GM18907 (cell line): Measurements from ENCODE around the gene GAB2.

Experiments
- ATAC-seq: cut with Tn5 transposase; IDR thresholded peaks from one replicate; pipeline ENCODE4 v1.9.1; 2021; ENCODE audit warnings: mild to moderate bottlenecking, moderate library complexity; ENCODE audit not compliant: unreplicated experiment

The GAB2 gene

DNA sequence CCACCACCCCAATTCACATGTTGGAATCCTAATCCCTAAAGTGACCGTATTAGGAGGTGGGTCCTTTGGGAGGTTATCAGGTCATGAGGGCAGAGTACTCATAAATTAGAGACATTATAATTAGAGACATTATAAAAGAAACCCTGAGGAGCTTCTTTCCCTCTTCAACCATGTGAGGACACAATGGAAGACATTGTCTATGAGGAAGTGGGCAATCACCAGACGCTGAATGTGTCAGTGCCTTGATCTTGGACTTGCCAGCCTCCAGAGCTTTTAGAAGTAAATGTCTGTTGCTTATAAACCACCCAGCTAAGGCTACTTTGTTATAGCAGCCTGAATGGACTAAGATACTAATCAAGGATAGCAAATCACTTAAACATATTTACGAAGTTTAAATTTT is 14.8 kb downstream of the GAB2 start:
- no peak for ATAC-seq

DNA sequence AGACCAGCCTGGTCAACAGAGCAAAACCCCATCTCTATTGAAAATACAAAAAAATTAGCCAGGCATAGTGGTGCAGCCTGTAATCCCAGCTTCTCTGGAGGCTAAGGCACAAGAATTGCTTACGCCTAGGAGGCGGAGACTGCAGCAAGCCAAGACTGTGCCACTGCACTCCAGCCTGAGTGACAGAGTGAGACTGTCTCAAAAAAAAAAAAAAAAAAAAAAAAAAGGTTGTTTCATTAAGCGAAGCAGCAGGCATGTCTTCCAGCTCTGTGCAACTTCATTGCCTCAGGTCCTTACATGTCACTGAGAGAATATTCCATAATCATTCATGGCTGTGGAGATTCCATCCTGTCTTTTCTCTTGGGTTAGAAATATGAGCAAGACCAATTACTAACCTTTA is 16.9 kb downstream of the GAB2 start:
- ATAC-seq = no peak

DNA sequence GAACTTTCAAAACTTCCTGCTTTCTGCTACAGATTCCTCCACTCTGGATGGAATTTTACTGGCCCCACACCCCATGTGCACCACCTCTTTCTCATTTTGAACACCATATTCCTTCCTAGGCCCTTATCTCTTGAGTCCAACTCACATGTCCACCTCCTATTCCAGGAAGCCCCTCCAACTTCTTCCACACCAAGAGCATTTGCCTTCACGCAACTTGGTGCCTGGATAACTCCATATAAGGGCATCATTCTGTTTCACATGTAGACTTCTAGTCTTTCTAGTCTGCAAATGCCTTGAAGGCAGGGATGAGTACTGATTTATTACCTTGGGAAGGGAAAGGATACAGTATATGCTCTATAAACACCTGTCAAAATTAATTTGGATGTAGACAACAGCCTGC is 17.5 kb downstream of the GAB2 start:
- ATAC-seq = no peak

DNA sequence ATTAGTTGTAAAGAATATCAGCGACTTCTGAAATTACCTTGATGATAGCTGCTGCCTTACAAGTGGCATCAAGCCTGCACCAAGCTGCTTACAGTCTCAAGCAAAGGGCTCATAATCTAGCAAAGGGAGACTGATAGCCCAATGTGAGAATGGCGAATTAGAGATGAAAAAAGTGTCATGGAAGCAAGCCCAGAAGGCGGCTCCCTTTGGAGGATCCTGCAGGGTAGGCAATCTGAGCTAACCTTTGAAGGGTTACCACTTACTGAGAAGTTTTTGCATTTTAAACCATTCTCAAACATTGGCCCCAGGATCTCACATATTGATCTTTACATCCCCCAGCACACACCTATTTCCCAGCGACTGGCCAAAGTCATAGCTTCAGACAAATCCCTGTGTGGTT is 18.5 kb downstream of the GAB2 start:
- no peak for ATAC-seq

DNA sequence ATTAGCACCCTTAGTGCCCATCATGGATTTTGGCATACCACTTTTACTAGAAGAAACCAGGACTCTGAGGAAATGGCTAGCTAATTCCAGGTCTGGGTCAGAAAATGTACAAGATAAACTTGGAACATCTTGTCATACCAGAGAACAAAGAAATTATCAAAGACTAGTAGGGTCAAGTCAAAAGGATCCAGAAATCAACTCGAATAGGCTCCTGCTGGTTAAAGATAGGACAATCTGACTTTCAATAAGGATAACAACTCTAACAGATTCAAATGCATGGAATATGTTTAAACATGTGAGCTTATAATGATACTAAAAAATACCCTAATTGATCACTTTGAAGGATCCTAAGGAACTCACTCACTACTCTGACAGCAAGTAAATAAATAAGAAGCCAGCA is 18.9 kb downstream of the GAB2 start:
- ATAC-seq = no peak

DNA sequence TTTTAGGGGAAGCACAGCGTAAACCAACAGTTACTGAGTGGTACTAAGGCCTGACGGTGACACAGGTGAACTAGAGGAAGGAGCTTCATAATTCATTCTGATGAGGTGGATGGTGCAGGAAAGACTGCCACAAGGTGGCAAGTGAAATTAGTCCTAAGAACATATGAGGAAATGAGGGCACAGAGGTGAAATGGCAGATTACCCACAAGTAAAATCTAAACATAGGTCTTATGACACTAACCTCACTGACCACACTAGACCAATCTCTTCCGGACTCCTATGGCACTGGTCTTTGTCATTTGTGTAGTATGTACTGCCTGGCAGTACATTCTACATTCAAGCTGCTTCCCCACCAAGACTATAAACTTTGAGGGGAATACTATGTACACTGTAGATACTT is 20.2 kb downstream of the GAB2 start:
- ATAC-seq = peak; percentile 98

DNA sequence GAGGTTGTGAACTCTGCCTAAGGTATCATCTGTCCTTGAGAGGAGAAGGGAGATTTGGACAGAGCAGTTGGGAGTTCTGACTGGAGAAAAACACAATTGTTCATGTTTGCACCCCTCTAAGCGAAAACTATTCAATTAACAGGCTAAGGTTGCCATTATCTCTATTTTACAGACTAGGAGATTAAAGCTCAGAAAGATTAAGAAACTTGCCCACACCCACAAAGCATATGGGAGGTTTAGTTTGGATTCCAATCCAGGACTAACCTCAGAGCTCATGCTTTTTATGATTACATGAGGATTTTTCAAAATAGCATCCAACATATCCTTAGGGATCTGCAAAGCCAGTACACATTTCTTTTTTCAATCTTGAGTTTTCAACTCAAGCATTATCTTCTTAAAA is 22.0 kb downstream of the GAB2 start:
- ATAC-seq = no peak

DNA sequence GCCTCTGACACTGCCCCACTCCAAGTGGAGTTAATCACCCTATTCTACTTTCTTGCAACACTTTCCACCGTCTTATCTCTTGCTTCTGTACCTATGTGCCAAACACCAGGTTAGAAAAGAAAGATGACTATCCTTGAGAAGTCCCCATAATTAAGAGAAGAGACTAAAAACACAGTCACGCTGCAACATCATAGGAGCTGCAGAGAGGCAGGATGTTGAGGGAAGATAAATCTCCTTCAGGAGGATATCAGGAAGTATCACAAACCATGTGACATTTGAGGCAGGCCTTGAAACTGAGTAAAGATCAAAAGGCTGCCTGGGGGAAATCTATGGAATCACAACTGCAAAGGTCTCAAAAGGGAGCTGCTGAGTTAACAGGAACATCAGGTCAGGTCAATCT is 24.8 kb downstream of the GAB2 start:
- no peak for ATAC-seq

DNA sequence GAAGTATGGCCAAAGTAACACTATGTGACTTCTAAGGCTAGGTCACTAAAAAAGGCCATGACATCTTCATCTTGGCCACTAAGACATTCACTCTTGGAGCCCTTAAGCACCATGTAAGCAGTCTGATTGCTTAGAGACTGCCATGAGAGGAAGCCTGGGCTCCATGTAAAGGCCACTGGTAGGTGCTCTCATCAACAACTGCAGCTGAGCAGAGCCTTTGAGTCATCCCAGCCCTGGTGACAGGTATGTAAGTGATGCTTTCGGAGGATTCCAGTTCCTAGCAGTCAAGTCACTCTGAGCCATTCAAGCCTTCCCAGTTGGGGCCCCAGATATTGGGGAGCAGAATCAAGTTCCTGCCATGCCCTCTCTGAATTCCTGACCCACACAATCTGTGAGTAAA is 26.2 kb downstream of the GAB2 start:
- no peak for ATAC-seq

DNA sequence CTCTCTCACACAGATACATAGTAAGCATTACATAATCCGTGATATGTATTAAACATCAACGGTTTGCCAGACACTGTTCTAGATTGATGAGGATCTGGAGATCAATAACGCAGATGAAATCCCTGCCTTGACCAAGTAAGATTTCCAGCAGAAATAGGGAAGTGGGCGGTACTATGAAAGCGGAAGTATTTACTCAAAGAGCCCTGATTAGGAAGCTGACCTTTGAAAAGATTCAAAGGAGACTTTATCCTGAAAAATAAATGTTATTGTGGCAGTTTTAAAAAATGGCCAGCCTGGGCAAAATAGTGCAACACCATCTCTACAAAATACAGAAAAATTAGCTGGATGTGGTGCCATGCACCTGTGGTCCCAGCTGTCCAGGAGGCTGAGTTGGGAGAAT is 26.8 kb downstream of the GAB2 start:
- ATAC-seq = no peak

DNA sequence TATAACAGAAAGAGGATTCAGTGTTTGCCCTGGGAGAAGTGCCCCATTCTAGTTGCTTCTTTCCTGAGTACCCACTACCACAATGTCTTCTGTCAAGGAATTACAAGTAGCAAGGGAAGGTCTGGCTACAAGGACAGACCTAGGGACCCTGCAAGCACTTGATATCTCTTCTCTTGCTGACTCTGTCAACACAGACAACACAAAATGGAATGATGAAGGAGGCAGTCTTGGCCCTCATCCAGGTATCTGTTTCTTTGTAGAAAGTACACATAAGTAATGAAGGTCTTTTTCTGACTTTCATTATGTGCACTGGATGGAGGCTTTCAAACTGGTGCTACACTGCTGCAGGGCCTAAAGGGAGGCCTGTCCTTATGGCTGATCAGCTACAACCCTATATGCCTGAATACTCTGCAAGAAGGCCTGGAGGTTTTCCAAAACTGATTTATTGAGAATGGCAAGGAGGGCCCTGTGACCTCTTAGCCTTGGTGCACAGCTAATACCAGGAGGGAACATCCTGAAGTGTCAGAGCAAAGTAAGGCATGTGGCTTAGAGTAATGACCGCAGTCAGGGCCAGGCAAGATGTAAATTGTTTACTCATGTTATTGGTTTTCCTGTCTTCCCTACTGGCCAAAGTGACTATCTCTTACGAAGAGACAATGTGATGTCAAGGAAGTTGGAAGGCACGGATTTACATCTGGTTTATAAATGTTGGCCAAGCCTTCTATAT is 31.2 kb downstream of the GAB2 start:
- ATAC-seq = no peak

DNA sequence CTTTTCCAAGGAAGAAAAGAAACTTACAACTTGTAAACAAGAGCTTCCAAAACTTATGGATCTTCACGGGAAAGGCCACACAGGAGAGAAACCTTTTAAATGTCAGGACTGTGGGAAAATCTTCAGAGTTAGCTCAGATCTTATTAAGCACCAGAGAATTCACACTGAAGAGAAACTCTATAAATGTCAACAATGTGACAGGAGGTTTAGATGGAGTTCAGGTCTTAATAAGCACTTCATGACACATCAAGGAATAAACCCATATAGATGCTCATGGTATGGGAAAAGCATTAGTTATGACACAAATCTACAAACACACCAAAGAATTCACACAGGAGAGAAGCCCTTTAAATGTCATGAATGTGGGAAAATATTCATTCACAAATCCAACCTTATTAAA is 32.4 kb downstream of the GAB2 start:
- ATAC-seq = no peak

DNA sequence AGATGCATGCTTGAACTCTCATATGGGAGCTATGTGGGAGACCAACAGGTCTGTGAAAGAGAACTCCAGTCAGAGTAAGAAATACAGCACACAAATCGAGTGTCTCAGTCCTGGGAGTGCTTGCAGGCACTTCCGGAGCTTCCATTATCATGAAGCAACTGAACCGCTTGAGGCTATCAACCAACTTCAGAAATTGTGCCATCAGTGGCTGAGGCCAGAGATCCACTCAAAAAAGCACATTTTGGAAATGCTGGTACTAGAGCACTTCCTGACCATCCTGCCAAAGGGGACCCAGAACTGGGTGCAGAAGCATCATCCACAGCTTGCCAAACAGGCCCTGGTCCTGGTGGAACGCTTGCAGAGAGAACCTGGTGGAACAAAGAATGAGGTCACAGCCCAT is 33.4 kb downstream of the GAB2 start:
- ATAC-seq = no peak

DNA sequence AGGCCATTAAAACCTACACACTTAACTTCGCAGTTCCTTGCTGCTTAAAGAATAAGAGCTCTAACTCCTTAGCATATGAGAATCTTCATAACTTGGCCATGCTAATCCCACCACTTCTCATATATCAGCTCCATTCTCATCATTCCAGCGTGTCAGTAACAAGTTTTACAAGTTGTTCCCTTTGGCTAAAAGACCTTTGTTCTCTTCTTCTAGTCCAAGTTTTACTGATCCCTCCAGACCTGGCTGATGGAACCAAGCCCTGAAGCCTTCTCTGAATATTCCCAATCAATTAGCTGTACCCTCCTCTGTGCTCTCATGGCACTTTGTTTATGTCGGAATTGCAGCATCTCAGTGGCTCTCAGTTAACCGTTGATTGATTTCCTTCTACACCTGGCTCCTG is 35.8 kb downstream of the GAB2 start:
- no peak for ATAC-seq

DNA sequence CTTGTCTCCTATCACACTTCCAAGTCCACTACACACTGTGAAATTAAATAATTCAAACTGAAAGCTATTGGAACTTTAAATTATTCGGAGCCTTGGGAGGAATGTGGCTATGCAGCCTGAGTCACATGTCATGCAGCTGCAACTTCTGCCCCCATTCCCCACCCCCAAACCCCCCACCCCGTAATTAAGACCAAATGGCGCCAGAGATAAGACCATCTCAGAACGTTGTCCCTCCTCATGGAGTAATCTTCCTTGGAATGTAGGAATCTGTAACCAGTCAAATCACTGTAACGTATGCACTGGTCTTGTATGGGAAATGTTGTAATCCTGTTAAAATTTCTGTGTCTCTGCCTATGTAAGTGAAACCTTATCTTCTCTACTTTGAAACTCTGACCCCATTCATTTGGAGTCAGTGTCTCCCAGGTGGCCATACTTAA is 37.0 kb downstream of the GAB2 start:
- ATAC-seq = no peak

DNA sequence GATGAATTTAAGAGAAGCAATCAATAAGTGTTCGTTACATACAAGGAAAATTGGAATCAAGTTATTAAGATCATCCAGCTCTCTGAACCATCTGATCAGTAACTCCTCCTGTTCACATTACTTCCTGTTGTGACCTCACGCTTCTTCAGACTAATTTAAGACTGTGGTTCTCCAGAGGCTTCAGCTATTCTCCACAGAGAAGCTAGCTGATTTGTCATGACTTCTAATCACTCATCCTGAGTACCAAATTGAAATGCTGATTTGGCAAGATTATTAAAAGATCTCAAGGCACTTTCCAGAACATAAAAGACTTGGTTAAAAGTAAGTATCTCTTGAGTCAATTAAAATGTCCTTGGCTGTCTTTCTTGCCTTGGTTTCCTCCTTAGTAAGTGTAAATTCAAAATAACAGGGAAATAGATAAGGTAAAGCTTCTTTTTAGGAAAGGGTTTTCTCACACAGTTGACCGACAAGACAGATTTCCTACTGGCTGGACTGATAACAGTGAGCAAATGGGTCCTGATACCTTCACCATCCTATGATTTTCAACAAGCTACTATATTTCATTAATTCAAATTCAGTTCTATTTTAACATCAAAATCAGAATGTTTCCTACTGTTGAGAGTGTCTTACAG is 38.5 kb downstream of the GAB2 start:
- no peak for ATAC-seq

DNA sequence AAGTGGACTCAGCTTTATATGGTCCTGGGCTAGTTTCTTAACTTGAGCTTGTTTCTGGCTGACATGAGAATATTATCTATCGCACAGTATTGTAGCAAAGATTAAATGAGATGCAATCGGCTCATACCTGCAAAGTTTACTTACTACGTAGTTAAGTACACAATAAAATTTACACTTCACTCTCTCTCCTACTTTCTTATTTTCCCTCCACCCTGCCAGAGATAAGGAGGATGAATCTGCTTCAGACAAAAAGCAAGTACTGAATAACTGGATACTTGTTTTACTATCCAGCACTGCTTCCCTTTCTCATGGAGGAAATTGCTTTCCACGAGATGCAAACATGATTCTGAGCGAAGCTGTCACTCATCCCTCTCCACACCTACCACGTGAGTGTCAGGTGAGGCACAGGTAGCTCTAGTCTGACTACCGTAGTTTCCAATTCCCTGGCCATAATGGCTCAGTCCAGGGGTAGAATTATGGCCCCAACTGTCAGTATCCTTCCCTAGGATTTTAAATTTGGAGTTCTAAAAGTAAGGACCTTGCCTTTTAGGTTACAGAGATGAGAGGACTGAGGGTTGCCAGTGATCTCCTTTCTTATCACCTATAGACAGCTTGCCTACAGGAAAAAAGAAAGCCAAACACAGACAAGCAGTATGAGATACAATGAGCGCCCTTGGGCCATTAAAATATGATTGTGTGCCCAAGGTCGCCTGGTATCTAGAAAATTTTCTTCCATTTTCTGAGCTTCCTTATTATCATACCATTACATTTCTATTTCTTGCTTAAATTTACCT is 39.8 kb downstream of the GAB2 start:
- no peak for ATAC-seq

DNA sequence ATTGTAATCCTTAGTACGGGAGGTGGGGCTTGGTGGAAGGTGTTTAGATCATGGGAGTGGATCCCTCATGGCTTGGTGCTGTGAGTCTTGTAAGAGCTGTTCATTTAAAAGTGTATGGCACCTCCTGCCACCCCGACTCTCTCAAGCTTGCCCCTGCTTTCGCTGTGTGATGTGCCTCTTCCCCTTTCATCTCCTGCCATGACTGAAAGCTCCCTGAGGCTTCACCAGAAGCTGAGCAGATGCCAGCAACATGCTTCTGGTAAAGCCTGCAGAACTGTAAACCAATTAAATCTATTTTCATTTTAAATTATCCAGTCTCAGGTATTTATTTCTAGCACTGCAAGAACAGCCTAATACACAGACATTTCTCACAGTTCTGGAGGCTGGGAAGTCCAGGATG is 40.8 kb downstream of the GAB2 start:
- no peak for ATAC-seq

DNA sequence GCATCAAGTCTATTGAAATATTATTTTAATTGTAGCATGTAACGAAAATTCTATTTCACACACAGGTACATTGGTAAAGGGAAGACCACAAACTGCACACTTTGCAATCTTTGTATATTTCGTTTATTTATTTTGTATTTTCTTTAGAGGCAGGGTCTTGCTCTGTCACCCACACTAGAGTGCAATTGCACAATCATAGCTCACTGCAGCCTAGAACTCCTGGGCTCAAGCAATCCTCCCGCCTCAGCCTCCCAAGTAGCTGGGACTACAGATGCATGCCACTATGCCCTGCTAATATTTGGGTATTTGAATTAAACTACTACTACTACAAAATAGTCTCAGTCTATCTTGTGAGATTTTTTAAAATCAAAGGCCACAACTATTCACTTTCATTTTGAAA is 42.7 kb downstream of the GAB2 start:
- no peak for ATAC-seq

DNA sequence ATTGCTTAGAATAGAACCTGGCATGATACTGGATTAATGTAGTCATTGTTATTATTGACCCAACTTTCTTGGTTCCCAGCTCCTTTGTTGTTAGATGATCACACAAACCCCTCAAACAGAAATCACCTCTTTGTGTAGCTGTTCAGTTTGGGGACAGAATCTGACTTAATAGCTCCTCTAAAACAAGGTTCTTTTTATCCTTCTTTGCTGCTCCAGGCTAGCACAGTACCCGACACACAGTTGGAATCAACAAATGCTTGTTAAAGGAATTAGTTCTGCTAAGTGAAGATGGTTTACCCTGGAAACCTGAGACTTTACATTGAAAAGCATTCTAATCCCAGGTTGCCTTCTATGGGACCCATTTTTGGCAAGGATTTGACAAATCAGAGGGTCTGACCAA is 43.9 kb downstream of the GAB2 start:
- no peak for ATAC-seq

DNA sequence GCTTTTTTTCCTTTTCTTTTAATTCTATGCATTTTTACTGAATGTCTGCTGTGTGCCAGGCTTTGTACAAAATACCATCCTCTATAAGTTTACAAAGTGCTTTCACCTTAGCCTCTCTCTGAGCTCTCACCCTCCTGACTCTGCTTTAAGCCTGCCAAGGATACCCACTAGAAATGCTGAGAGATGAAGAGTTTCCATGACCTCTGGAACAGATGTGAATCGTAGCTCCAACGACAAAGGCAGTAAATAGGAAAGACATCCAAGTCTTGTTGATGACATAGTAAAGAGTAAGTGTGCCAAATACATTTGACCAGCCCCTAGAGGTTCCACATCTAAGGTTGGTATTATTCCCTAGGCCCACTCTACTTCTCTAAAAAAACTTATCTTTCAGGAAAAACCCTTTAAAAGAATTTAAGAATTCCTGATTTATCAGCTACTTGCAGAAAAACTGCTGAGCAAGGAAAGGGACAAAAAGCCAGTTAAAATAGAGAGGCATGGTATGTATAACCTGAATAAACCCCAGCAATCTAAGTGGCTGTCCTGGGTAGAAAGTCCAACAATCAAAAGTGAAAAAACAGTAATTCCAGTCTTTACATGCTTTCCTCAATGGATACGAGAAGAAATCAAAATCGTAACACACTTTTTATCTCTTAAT is 45.4 kb downstream of the GAB2 start:
- no peak for ATAC-seq
